ENCODE data around the gene TYSND1. TPM values are rescaled to one million over a fixed set of nuclear protein-coding genes. Genes with fewer than 3 reads are reported as not detected.
A peak's percentile ranks its signal among the peaks of the same experiment; 100 is the strongest.

Gene TYSND1
- total RNA-seq, 1 donor from 2014 or later: 21.7 TPM

DNA sequence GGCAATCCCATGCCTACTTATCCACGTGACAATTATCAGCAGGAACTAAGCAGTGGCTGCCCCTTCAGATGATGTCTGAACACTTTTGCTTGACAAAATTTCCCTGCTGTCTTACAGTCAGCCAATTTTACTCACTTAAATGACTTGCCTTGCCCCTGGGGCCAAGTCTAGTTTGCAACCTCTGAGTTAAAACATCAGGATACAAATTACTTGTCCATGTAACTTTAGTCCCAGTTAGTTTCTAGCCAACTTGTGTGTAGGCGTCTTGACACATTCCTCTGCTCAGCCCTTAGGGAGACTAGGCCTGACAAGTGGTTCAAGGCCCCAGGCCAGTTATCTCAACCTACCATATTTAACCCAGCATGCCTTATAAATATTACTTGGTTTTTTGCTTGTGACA is 11.6 kb upstream of the TYSND1 start:
- TF ChIP-seq, protein P1, sequence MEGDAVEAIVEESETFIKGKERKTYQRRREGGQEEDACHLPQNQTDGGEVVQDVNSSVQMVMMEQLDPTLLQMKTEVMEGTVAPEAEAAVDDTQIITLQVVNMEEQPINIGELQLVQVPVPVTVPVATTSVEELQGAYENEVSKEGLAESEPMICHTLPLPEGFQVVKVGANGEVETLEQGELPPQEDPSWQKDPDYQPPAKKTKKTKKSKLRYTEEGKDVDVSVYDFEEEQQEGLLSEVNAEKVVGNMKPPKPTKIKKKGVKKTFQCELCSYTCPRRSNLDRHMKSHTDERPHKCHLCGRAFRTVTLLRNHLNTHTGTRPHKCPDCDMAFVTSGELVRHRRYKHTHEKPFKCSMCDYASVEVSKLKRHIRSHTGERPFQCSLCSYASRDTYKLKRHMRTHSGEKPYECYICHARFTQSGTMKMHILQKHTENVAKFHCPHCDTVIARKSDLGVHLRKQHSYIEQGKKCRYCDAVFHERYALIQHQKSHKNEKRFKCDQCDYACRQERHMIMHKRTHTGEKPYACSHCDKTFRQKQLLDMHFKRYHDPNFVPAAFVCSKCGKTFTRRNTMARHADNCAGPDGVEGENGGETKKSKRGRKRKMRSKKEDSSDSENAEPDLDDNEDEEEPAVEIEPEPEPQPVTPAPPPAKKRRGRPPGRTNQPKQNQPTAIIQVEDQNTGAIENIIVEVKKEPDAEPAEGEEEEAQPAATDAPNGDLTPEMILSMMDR (conservative IDR thresholded peaks at IDR 0.05; ENCODE audit: low read depth, low read length): no peak
- DNase-seq (ENCODE audit: low read depth): no peak

GRCh38 chr10:70155255-70155838 is 8.8 kb upstream of the TYSND1 start:
- no peak overlapping the region for H3K4me3 ChIP-seq (ENCODE audit: low read depth, low read length)
- no peak for DNase-seq (ENCODE audit: low read depth)
- TF ChIP-seq, protein P1 (conservative IDR thresholded peaks at IDR 0.05; ENCODE audit: low read depth, low read length): no peak

More for the DNA sequence above, 11.6 kb upstream of the TYSND1 start:
- H3K4me3 ChIP-seq (ENCODE audit: low read depth, low read length): no peak overlapping the region

- DNase-seq (ENCODE audit: low read depth): no peak
- TF ChIP-seq, protein P1 (conservative IDR thresholded peaks at IDR 0.05; ENCODE audit: low read depth, low read length): no peak
- H3K4me3 ChIP-seq (ENCODE audit: low read depth, low read length): no peak overlapping the region
Measured at GRCh38 chr10:70148516-70148915, 2.0 kb upstream of the TYSND1 start.

DNA sequence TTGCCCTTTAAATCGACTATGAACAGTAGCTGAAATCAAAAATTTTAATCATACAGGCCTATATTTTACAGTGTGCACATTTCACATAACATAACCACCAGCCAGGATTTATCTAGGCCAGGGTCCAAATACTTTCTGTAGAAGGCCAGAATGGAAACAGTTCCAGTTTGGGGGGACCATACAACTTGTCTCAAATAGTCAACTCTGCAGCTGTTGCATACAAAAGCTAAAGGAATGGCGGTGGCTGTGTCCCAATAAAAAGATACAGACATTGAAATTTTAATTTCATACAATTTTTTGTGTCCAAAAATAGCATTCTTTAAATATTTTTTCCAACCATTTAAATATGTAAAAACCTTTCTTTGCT is 742 bp upstream of the TYSND1 start:
- peak overlapping the region; percentile 82 for H3K4me3 ChIP-seq (ENCODE audit: low read depth, low read length)
- TF ChIP-seq, protein P1 (conservative IDR thresholded peaks at IDR 0.05; ENCODE audit: low read depth, low read length): no peak
- no peak for DNase-seq (ENCODE audit: low read depth)

- DNase-seq (ENCODE audit: low read depth): no peak
- TF ChIP-seq, protein P1 (conservative IDR thresholded peaks at IDR 0.05; ENCODE audit: low read depth, low read length): peak; percentile 39
- H3K4me3 ChIP-seq (ENCODE audit: low read depth, low read length): peak overlapping the region; percentile 82
Measured at GRCh38 chr10:70145666-70146488, 623 bp downstream of the TYSND1 start.

- TF ChIP-seq, protein P1 (conservative IDR thresholded peaks at IDR 0.05; ENCODE audit: low read depth, low read length): no peak
- H3K4me3 ChIP-seq (ENCODE audit: low read depth, low read length): peak overlapping the region; percentile 82
- DNase-seq (ENCODE audit: low read depth): no peak
Measured at GRCh38 chr10:70145166-70145665, 1.3 kb downstream of the TYSND1 start.
